ENCODE results near the gene LEFTY1. TPM values are rescaled to one million over a fixed set of nuclear protein-coding genes. Genes with fewer than 3 reads are reported as not detected.

Gene LEFTY1
- total and polyA plus RNA-seq, 2 of the 13 experiments (the other 11 are each of a cell fraction or from before 2014, with no cell fraction given): 0.29 to 0.79 TPM

DNA sequence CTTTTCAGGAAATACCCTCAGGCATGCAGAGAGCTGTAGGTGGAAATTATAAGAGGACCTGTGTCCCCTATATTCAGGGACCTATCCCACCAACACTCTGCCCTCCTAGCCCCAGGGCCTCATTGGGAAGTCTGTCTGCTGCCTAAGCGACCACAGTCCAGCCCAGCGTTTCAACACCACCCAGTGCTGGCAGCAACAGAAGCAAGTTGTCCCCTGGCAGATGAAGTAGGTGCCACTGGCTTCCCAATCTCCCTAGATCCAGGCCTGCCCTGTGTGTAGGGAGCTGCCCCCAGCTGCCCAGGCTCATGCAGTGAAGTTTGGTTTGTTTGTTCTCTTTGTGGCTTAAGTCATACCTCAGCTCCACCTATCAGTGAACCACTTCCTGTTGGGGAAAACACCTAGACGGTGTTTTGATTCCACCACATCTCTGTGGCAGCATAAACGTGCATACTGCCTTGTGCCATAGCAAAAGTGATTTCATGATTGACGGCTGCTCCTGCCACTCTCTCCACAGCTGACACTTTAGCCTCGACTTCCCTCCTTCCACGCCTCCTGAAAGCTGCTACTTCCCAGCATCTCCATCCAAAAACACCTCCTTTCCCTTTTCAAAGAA is 8.1 kb upstream of the LEFTY1 start (continued):
- TF ChIP-seq, protein P1, sequence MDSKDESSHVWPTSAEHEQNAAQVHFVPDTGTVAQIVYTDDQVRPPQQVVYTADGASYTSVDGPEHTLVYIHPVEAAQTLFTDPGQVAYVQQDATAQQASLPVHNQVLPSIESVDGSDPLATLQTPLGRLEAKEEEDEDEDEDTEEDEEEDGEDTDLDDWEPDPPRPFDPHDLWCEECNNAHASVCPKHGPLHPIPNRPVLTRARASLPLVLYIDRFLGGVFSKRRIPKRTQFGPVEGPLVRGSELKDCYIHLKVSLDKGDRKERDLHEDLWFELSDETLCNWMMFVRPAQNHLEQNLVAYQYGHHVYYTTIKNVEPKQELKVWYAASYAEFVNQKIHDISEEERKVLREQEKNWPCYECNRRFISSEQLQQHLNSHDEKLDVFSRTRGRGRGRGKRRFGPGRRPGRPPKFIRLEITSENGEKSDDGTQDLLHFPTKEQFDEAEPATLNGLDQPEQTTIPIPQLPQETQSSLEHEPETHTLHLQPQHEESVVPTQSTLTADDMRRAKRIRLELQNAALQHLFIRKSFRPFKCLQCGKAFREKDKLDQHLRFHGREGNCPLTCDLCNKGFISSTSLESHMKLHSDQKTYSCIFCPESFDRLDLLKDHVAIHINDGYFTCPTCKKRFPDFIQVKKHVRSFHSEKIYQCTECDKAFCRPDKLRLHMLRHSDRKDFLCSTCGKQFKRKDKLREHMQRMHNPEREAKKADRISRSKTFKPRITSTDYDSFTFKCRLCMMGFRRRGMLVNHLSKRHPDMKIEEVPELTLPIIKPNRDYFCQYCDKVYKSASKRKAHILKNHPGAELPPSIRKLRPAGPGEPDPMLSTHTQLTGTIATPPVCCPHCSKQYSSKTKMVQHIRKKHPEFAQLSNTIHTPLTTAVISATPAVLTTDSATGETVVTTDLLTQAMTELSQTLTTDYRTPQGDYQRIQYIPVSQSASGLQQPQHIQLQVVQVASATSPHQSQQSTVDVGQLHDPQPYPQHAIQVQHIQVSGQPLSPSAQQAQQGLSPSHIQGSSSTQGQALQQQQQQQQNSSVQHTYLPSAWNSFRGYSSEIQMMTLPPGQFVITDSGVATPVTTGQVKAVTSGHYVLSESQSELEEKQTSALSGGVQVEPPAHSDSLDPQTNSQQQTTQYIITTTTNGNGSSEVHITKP (CRISPR knock-in tag; IDR thresholded peaks at IDR 0.05; ENCODE audit: low read depth): no peak
- TF ChIP-seq HOXA3 (CRISPR knock-in tag; IDR thresholded peaks at IDR 0.05) (peak; percentile 40; the same call in 1 of the 2 replicates), GABPB1 (CRISPR knock-in tag; IDR thresholded peaks at IDR 0.05) (peak; percentile 53), CENPX (CRISPR knock-in tag; IDR thresholded peaks at IDR 0.05) (no peak), CBX2 (IDR thresholded peaks at IDR 0.05; ENCODE audit: low read depth, low read length) (no peak), CBX2 (CRISPR knock-in tag; IDR thresholded peaks at IDR 0.05; ENCODE audit: low read depth) (no peak), SRY (CRISPR knock-in tag; IDR thresholded peaks at IDR 0.05) (no peak), SIN3A (IDR thresholded peaks at IDR 0.05; ENCODE audit: borderline replicate concordance, low read depth, low read length) (no peak), ZNF558 (CRISPR knock-in tag; IDR thresholded peaks at IDR 0.05; ENCODE audit: borderline replicate concordance) (no peak), DRAP1 (CRISPR knock-in tag; IDR thresholded peaks at IDR 0.05) (peak; percentile 51), ZNF598 (CRISPR knock-in tag; IDR thresholded peaks at IDR 0.05; ENCODE audit: borderline replicate concordance) (no peak), RFXAP (CRISPR knock-in tag; IDR thresholded peaks at IDR 0.05; ENCODE audit: borderline replicate concordance) (no peak), SMARCE1 (IDR thresholded peaks at IDR 0.05; ENCODE audit: borderline replicate concordance) (no peak), RELA (CRISPR knock-in tag; IDR thresholded peaks at IDR 0.05) (peak; percentile 73; the same call in 1 of the 2 replicates), ZC3H4 (CRISPR knock-in tag; IDR thresholded peaks at IDR 0.05; ENCODE audit: borderline replicate concordance) (no peak), RFX5 (IDR thresholded peaks at IDR 0.05; ENCODE audit: low read depth, low read length) (no peak), HES4 (CRISPR knock-in tag; IDR thresholded peaks at IDR 0.05; ENCODE audit: borderline replicate concordance) (no peak), KDM5A (IDR thresholded peaks at IDR 0.05; ENCODE audit: borderline replicate concordance, low read length) (no peak), ZKSCAN5 (CRISPR knock-in tag; IDR thresholded peaks at IDR 0.05) (no peak), ISL2 (CRISPR knock-in tag; IDR thresholded peaks at IDR 0.05) (no peak), ZNF841 (CRISPR knock-in tag; IDR thresholded peaks at IDR 0.05; ENCODE audit: borderline replicate concordance) (no peak), JUND (CRISPR knock-in tag; IDR thresholded peaks at IDR 0.05) (no peak), POGK (CRISPR knock-in tag; conservative IDR thresholded peaks at IDR 0.05) (no peak)
- TF ChIP-seq, protein P2, sequence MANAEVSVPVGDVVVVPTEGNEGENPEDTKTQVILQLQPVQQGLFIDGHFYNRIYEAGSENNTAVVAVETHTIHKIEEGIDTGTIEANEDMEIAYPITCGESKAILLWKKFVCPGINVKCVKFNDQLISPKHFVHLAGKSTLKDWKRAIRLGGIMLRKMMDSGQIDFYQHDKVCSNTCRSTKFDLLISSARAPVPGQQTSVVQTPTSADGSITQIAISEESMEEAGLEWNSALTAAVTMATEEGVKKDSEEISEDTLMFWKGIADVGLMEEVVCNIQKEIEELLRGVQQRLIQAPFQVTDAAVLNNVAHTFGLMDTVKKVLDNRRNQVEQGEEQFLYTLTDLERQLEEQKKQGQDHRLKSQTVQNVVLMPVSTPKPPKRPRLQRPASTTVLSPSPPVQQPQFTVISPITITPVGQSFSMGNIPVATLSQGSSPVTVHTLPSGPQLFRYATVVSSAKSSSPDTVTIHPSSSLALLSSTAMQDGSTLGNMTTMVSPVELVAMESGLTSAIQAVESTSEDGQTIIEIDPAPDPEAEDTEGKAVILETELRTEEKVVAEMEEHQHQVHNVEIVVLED (CRISPR knock-in tag; IDR thresholded peaks at IDR 0.05; ENCODE audit: borderline replicate concordance): no peak
